Islet of Langerhans (tissue), 1 donor: Measurements from ENCODE around the gene CNTNAP2.

Experiments
- FAIRE-seq: peaks from one replicate; lab custom pipeline; 2011; peaks lifted over from hg19 to GRCh38; lab: Jason Lieb, UNC

CNTNAP2 gene

DNA sequence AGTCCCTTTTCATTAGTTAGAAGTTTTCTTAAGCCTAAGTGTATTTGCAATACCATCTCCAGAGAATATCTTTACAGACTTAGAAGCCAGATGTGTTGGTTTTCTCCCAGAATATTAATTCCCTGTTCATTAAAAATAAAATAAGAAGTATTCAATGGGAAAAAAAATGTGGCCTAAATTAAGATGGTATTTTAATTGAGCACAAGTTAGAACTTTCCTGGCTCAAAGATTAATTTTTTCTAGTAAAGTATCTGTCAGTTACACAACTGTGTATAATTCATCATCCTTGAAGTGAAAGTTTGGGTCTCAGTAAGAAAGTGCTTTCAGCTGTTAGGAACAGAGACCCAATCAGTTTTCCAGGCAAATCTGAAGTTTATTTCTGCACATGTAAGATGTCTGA, 1294.5 kb downstream of the CNTNAP2 start:
- FAIRE-seq, result no peak

GRCh38 chr7:147412109-147412508, 1295.5 kb downstream of the CNTNAP2 start:
- no peak for FAIRE-seq

DNA sequence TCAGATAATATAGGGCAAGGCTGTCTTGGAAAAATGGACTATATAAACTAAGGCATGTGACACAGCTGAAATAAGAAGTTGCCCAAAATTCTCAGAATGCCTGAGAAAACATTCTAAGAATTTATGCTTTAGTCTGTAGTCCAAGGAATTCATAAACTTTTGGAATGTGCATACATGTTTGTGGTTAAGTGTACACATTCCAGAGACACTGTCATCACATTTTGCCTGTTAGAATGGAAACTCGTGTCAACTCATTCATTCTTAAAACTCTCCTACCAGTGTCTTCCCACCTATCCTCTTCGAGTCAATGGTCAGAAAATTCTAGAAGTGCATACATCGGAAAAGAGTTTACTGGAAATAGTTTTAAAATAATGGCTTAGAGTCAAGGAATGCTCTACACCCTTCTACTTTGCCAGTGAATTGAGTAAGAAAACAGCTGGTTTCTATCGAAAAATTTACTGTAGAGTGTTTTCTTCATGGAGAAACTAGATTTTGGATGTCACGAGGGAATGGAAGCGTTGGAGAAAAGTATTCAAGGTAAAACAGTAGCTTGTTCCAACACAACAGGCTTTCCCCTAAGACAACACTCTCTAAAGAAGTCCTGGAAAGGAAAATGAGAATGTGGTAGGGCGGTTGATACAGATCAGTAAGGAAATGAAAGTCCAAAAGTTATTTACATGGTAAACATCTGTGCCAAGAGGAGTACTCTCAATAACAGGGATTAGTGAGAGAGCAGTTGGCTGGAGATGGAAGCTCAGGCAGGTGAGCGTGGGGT, 1296.4 kb downstream of the CNTNAP2 start:
- FAIRE-seq, result no peak

GRCh38 chr7:147413557-147413870, 1296.9 kb downstream of the CNTNAP2 start:
- FAIRE-seq, result no peak

- no peak for FAIRE-seq
Observed at GRCh38 chr7:147415991-147416390, 1299.4 kb downstream of the CNTNAP2 start.

- FAIRE-seq, result no peak
Observed at GRCh38 chr7:147418966-147419365, 1302.4 kb downstream of the CNTNAP2 start.

DNA sequence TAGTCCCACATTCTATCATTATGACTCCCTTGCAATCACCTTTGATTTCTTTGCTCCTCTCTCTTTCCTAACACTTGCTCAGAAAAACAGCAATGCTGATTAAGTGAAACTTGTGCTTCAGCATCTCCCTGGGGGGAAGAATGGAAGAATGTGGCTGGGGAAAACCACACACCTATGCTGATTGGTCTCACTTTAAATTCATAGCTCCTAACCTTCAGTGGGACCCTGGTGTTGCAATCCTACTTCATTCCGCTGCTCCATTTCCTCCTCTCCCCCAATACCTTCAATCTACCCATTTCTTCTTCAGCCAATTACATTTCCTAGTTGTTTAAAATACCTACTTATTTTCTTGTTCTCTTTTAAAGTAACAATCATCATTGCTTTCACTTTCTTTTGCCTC, 1307.3 kb downstream of the CNTNAP2 start:
- FAIRE-seq, result no peak

DNA sequence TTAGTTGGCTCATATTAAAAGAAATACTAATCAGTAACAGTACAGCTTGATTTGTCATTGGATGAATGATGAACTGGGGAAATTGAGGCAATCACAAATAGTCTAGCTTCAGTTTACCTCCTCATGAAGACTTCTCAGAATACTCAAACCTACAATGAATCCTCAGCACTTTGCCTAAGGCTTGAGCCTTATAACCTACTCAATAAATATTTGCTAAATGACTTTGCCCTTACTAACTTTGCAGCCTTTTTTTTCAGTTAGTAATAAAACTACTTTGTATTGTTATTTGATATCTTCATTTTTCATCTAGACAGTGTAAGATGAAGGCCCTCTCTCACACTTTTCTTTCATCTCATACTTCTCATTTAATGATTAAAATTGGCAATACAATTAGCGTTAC, 1311.5 kb downstream of the CNTNAP2 start:
- no peak for FAIRE-seq

DNA sequence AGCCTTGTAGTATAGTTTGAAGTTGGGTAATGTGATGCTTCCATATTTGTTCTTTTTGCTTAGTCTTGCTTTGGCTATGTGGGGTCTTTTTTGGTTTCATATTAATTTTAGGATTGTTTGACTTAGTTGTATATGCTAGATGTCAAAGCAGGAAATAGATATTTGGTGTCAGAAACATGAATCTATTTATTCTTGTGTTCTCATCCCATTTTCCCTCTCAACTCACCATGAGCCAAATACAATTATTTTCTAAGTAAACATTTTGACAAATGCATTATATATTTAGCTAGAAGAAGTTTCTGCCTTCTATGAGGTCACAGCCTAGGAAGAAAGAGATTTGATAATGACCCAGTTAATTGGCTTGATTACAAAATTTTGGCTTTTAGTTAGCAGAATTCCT, 1313.4 kb downstream of the CNTNAP2 start:
- no peak for FAIRE-seq

DNA sequence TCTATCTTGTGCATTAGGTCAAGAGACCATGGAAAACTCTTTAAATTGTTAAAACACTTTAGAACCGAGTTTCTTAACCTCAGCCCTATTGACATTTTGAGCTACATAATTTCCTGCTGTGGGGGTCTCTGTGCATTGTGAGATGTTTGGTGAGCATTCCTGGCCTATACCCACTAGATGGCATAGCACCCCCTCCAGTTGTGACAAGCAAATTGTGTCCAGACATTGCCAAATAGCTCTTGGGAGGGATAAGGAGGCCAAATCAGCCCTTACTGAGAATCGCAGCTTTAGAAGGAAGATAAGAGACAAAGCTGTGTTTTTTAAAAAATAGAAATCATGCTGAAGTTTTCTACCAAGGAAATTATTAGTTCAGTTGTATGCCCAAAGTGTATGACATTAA, 1315.5 kb downstream of the CNTNAP2 start:
- no peak for FAIRE-seq

DNA sequence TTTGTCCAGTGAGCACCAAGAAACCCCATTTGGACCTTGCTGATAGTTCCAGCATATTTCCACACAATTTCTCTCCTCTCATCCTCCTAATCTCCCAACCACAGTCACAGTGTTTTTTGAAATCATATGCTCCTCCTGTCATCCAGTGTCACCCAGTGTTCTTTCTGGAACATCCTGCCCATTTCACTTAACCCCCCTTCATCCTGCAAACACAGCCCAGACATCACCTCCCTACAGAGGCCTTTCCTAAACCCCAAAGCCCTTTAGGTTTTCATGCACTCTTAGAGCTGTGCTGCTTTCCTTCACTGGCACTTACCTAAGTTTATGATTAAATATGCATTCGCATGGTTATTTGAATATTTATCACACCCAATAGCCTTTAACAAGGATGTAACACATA, 1316.0 kb downstream of the CNTNAP2 start:
- FAIRE-seq, result no peak

DNA sequence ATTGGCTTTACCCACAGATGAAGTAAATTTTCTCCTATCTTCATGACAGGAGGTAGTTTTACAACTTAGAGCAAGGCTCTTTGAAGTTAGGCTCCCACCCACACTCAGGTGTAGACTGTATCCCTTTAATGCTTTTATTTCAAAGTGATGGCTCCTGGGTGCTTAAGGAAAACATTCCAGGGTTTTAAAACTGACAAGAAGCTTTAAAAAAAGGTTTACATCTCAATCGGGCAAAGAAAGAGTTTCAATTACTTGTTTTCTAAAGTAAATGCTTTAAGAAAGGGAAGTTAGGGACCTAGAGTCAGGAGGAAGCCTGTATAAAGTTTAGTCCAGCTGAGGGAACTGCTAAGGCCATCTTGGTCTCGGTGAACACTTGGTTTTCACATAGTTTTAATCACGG, 1320.1 kb downstream of the CNTNAP2 start:
- FAIRE-seq, result no peak

- FAIRE-seq, result no peak
Observed at GRCh38 chr7:147438216-147438615, 1321.6 kb downstream of the CNTNAP2 start.

DNA sequence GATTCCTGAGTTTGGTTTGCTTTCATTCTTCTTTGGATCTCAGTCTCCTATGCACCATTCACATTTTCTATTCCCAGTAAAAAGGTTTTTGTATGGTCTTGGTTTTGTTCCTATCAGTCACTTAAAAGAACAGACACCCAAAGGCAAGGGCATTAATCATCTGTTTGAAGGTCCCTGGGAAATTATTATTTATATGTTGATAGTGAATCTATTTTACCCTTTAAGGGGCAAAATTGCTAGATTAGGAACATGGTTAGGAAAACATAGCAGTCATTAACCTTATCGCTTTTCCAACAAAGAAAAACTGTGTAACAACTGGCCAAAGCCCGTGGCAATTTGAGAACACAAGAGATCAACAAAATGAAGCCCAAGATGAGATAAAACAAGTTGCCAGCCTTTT, 1327.3 kb downstream of the CNTNAP2 start:
- no peak for FAIRE-seq

- FAIRE-seq, result no peak
Observed at GRCh38 chr7:147452816-147453215, 1336.2 kb downstream of the CNTNAP2 start.

DNA sequence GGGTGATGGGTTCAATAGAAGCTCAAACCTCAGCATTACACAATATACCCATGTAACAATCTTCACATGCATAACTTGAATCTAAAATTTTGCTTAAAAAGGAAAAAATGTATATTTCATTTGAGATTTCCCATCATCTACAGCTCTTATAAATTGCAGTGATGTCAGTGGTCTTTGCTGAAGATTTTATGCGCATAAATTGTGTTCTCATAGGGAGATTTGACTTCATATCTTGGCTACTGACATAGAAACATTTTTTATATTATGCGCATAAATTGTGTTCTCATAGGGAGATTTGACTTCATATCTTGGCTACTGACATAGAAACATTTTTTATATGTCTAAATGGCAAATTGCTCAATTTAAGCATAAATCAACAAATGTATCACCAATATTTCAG, 1348.6 kb downstream of the CNTNAP2 start:
- no peak for FAIRE-seq

DNA sequence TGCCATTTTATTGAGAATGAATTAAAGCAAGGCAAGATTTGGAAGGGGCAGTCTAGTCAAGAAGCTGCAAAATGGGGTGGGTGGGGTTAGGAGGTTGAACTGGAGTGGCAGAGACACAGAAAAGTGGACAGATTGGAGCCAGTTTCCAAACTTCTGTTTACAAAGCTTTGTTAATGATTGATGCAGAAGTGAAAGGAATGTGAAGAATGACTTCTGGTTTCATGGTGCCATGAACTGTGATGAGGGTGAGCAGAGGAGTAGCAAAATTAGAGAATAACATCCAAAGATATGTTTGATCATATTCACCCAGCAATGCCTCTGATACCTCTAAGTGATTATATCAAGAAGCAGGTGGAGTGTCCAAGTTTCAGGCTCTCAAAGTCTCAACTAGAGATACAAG, 1356.0 kb downstream of the CNTNAP2 start:
- no peak for FAIRE-seq

- no peak for FAIRE-seq
Observed at GRCh38 chr7:147474862-147475261, 1358.3 kb downstream of the CNTNAP2 start.

DNA sequence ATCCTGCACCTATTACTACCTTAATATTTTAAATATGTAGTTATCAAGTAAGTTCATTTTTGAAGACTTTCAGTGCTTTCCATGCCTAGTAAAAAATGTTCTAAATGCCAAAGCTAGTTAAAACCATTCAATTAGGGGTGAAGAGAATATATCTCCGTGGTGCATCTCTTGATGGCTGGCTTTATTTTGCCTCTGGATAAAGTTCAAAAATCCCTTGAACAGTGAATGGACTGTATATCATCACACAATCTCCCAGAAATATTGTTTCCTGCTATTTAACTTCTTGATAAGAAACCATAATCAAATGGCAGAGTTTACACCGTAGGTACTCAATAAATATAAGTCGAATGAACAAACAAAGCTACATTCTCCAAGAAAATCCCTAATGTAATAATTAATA, 1360.9 kb downstream of the CNTNAP2 start:
- no peak for FAIRE-seq

- no peak for FAIRE-seq
Observed at GRCh38 chr7:147478796-147479195, 1362.2 kb downstream of the CNTNAP2 start.

- FAIRE-seq, result no peak
Observed at GRCh38 chr7:147483634-147484292, 1367.2 kb downstream of the CNTNAP2 start.

GRCh38 chr7:147485660-147486210, 1369.1 kb downstream of the CNTNAP2 start:
- FAIRE-seq, result no peak

- no peak for FAIRE-seq
Observed at GRCh38 chr7:147492606-147493005, 1376.0 kb downstream of the CNTNAP2 start.

DNA sequence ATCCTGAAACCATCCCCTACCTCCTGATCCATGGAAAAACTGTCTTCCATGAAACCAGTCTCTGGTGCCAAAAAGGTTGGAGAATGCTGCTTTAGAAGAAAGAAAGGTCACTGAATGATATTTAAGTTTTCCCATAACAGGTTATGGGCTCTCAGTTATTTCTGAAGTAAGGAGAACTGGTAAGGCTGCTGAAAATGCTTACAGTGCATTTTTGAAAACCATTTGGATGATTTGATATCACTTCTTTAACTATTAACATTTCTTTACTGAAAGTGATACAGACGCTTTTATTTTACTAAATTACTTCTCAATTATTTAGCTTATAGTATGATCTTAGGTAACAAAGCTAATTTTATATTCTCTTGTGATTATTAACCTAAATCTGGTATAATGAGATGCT, 1379.6 kb downstream of the CNTNAP2 start:
- no peak for FAIRE-seq
